ENCODE results near the gene VPS50.
"Not testable (repeated sequence)": the region's sequence is repeated elsewhere in the genome, so short reads cannot be mapped to it uniquely, and the experiment has no call there.

The VPS50 gene

GRCh38 chr7:93337052-93337451 is 104.9 kb downstream of the VPS50 start:
- DNase-seq: no peak

- not testable (repeated sequence) for DNase-seq
These were observed 110.0 kb downstream of the VPS50 start for GRCh38 chr7:93342178-93342577.

- no peak for DNase-seq
These were observed 118.2 kb downstream of the VPS50 start for GRCh38 chr7:93350338-93350737.

- no peak for DNase-seq
These were observed 120.7 kb downstream of the VPS50 start for GRCh38 chr7:93352881-93353280.

- no peak for DNase-seq
These were observed 122.6 kb downstream of the VPS50 start for GRCh38 chr7:93354815-93355214.

- peak; percentile 63 to 78 for DNase-seq
These were observed 127.5 kb downstream of the VPS50 start for GRCh38 chr7:93359520-93360198.

GRCh38 chr7:93361853-93362252 is 129.7 kb downstream of the VPS50 start:
- no peak for DNase-seq

GRCh38 chr7:93364806-93365205 is 132.6 kb downstream of the VPS50 start:
- DNase-seq: no peak

GRCh38 chr7:93365341-93365740 is 133.2 kb downstream of the VPS50 start:
- no peak for DNase-seq

GRCh38 chr7:93366816-93367215 is 134.7 kb downstream of the VPS50 start:
- no peak for DNase-seq

GRCh38 chr7:93367254-93367653 is 135.1 kb downstream of the VPS50 start:
- DNase-seq: no peak

GRCh38 chr7:93370937-93371336 is 138.8 kb downstream of the VPS50 start:
- not testable (repeated sequence) for DNase-seq

GRCh38 chr7:93373537-93373936 is 141.4 kb downstream of the VPS50 start:
- no peak for DNase-seq

GRCh38 chr7:93374345-93374940 is 142.3 kb downstream of the VPS50 start:
- DNase-seq: no peak

GRCh38 chr7:93375603-93376002 is 143.4 kb downstream of the VPS50 start:
- DNase-seq: no peak

GRCh38 chr7:93378131-93378760 is 146.1 kb downstream of the VPS50 start:
- no peak for DNase-seq

- no peak for DNase-seq
These were observed 150.2 kb downstream of the VPS50 start for GRCh38 chr7:93382362-93382761.

GRCh38 chr7:93390660-93391059 is 158.5 kb downstream of the VPS50 start:
- DNase-seq: no peak

- DNase-seq: no peak
These were observed 160.8 kb downstream of the VPS50 start for GRCh38 chr7:93392984-93393383.

GRCh38 chr7:93399642-93400041 is 167.5 kb downstream of the VPS50 start:
- DNase-seq: no peak

GRCh38 chr7:93402944-93403343 is 170.8 kb downstream of the VPS50 start:
- no peak for DNase-seq

GRCh38 chr7:93407239-93407638 is 175.1 kb downstream of the VPS50 start:
- no peak for DNase-seq

- DNase-seq: no peak
These were observed 177.2 kb downstream of the VPS50 start for GRCh38 chr7:93409324-93409723.
